ENCODE measurements around the gene CACNA1B.

GRCh38 chr9:137959641-137960411, 82.2 kb downstream of the CACNA1B start:
- TF ChIP-seq CTCF (IDR thresholded peaks at IDR 0.05) (no peak), POLR2A (IDR thresholded peaks at IDR 0.05) (no peak), POLR2AphosphoS5 (IDR thresholded peaks at IDR 0.05) (no peak)
